Stimulated activated CD8-positive, alpha-beta memory T cell treated with anti-CD3 and anti-CD28 coated beads, Interleukin-7, amount 100 ng/mL, for 4 hours (primary cell): ENCODE measurements around the gene GPBP1.
"Not testable (repeated sequence)": the region's sequence is repeated elsewhere in the genome, so short reads cannot be mapped to it uniquely, and the experiment has no call there.

Source experiments
- DNase-seq, 2 donors: peaks; one replicate each; pipeline ENCODE4 v3.0.0-alpha.2; 2020; ENCODE audit warnings: low read depth in 2 of 2

The GPBP1 gene

GRCh38 chr5:57177479-57178156, 3.8 kb downstream of the GPBP1 start:
- no peak for DNase-seq

GRCh38 chr5:57178238-57178637, 4.4 kb downstream of the GPBP1 start:
- DNase-seq: not testable (repeated sequence)

- no peak for DNase-seq
Observed at GRCh38 chr5:57179262-57180200, 5.7 kb downstream of the GPBP1 start.

- no peak for DNase-seq
Observed at GRCh38 chr5:57181154-57181553, 7.3 kb downstream of the GPBP1 start.

GRCh38 chr5:57184322-57184721, 10.5 kb downstream of the GPBP1 start:
- no peak for DNase-seq

- DNase-seq: no peak
Observed at GRCh38 chr5:57185313-57185712, 11.5 kb downstream of the GPBP1 start.

GRCh38 chr5:57186194-57186593, 12.3 kb downstream of the GPBP1 start:
- DNase-seq: no peak

GRCh38 chr5:57187977-57188376, 14.1 kb downstream of the GPBP1 start:
- not testable (repeated sequence) for DNase-seq

- DNase-seq: no peak
Observed at GRCh38 chr5:57189515-57189914, 15.7 kb downstream of the GPBP1 start.

- no peak for DNase-seq
Observed at GRCh38 chr5:57190593-57190992, 16.7 kb downstream of the GPBP1 start.

- no peak for DNase-seq
Observed at GRCh38 chr5:57191163-57191562, 17.3 kb downstream of the GPBP1 start.

GRCh38 chr5:57191986-57192385, 18.1 kb downstream of the GPBP1 start:
- DNase-seq: no peak

- DNase-seq: not testable (repeated sequence)
Observed at GRCh38 chr5:57192832-57193231, 19.0 kb downstream of the GPBP1 start.

GRCh38 chr5:57193757-57194413, 20.0 kb downstream of the GPBP1 start:
- no peak for DNase-seq

- no peak for DNase-seq
Observed at GRCh38 chr5:57194653-57195052, 20.8 kb downstream of the GPBP1 start.

GRCh38 chr5:57195060-57195459, 21.2 kb downstream of the GPBP1 start:
- no peak for DNase-seq

- no peak for DNase-seq
Observed at GRCh38 chr5:57199866-57200265, 26.0 kb downstream of the GPBP1 start.

- DNase-seq: no peak
Observed at GRCh38 chr5:57202811-57203210, 29.0 kb downstream of the GPBP1 start.

GRCh38 chr5:57207007-57207653, 33.3 kb downstream of the GPBP1 start:
- DNase-seq: no peak

- no peak for DNase-seq
Observed at GRCh38 chr5:57207681-57208080, 33.8 kb downstream of the GPBP1 start.

- no peak for DNase-seq
Observed at GRCh38 chr5:57209316-57210040, 35.6 kb downstream of the GPBP1 start.
